ENCODE data around the gene SBF2. TPM values are rescaled to one million over a fixed set of nuclear protein-coding genes. Genes with fewer than 3 reads are reported as not detected.

SBF2 gene
- total and polyA plus RNA-seq, 9 of the 15 experiments (the other 6 are each of a cell fraction or from before 2014, with no cell fraction given) = 0.80 to 9.5 (median 5.0) TPM

- TF ChIP-seq PBX2 (CRISPR knock-in tag; IDR thresholded peaks at IDR 0.05; ENCODE audit: low read depth) (no peak), PBX2 (tag; conservative IDR thresholded peaks at IDR 0.05; ENCODE audit: low read depth) (no peak), BMI1 (IDR thresholded peaks at IDR 0.05; ENCODE audit: low read length) (no peak), SMC3 (conservative IDR thresholded peaks at IDR 0.05; ENCODE audit: insufficient read depth, low read depth, low read length) (peak; percentile 51; the same call in 1 of the 2 replicates), CTCF (IDR thresholded peaks at IDR 0.05 in 2 of 3, conservative IDR thresholded peaks at IDR 0.05 in 1 of 3; ENCODE audit: insufficient read depth in 2 of 3, low read depth in 1 of 3, low read length in 3 of 3) (peak; percentile 66 to 91 (median 71)), TAF7 (tag; IDR thresholded peaks at IDR 0.05) (no peak), PHF8 (IDR thresholded peaks at IDR 0.05; ENCODE audit: borderline replicate concordance, low read length) (no peak), PKNOX1 (IDR thresholded peaks at IDR 0.05) (no peak), DIDO1 (tag; IDR thresholded peaks at IDR 0.05; ENCODE audit: low read depth) (no peak), STAG1 (CRISPR knock-in tag; IDR thresholded peaks at IDR 0.05; ENCODE audit: borderline replicate concordance) (no peak), UBTF (IDR thresholded peaks at IDR 0.05; ENCODE audit: borderline replicate concordance in 1 of 2, low read depth in 2 of 2, low read length in 2 of 2) (no peak), ARNT (IDR thresholded peaks at IDR 0.05) (no peak)
Measured at GRCh38 chr11:9972989-9973388, 321.0 kb downstream of the SBF2 start (continued).
